ENCODE data around the gene KRTAP5-2.

The KRTAP5-2 gene

DNA sequence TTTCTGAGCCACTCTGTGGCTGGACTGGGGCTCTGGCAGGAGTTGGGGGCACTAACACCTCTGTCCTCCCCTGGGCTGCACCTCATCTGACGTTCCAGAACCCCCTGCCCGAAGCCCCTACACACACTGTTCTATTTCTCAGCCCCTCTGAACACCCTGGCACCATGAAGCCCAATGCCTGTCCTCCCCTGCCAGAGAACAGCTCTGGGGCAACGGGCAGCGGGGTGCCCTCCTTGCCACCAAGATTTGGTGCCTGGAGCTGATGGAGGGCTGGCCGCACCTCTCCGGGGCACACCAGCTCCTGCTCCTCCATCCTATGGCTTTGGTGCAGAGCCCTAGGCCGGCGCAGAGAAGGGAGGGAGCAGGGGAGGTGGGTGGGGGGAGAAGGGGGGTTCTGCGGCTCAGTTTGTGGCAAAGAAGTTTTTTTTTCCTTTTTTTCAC is 42.4 kb downstream of the KRTAP5-2 start:
- DNase-seq (ENCODE audit: low spot score) = no peak

DNA sequence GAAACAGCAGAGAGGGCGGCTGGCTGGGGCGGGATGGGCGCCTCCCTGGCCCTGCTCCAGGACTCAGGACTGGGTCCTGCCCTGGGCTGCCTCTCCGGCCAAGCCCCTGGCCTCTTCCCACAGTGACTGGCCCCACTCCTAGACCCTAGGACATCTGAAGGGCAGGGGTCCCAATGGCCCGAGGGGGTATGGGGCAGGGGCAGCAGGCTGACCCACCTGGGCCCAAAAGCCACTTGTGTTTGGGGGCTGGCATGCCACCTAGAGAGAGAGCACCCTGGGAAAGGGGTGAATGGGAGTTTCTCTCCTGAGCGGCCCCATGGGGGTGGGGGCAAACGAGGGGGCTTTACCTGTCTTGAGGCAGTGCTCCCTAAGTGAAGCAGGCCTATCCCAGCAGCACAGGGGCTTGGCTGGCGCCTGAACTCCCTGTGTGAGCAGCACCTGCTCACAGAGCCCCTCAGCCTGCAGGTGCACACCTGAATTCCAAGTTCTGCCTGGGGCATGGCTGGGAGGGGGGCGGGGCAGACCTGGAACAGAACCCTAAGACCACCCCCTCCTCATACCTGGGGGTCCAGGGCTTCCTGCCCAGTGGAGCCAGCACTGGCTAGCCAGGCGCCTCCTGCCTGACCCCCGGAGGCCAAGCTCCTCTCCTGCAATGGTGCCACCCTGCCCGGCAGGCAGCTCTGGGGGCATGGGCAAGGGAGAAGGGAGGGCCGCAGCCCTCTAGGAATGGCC is 42.9 kb downstream of the KRTAP5-2 start:
- no peak for DNase-seq (ENCODE audit: low spot score)

DNA sequence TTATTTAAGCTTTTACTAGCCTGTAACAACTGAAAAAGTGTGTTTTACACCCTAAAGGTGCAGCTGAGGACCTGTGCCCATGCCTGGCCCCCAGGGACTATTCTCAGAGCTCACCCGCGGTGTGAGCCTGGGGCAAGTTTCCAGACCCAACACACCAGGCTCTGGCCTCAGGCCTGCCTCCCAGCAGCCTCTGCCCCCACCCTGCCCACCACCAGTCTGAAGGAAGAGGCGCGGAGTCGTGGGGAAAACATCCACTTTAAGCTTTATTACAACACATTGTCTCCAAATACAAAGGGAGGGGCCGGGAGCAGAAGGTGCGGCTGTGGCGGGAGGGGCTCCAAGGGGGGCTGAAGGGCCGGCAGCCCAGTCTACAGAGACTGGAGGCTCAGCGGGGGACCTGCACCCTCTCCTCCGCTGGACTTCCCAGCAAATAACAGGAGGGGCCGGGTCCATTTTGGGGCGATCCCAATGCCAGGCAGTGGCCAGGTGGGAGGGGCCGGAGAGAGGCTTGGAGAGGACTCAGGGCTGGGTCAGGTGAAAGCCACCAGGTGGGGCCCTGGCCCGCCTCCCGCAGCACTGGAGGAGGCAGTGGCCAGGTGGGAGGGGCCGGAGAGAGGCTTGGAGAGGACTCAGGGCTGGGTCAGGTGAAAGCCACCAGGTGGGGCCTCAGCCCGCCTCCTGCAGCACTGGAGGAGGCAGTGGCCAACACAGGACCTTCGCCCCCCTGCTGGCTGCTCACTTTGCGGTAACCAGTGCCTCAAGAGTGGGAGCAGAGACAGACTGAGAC is 44.1 kb downstream of the KRTAP5-2 start:
- peak; percentile 39 for DNase-seq (ENCODE audit: low spot score)

DNA sequence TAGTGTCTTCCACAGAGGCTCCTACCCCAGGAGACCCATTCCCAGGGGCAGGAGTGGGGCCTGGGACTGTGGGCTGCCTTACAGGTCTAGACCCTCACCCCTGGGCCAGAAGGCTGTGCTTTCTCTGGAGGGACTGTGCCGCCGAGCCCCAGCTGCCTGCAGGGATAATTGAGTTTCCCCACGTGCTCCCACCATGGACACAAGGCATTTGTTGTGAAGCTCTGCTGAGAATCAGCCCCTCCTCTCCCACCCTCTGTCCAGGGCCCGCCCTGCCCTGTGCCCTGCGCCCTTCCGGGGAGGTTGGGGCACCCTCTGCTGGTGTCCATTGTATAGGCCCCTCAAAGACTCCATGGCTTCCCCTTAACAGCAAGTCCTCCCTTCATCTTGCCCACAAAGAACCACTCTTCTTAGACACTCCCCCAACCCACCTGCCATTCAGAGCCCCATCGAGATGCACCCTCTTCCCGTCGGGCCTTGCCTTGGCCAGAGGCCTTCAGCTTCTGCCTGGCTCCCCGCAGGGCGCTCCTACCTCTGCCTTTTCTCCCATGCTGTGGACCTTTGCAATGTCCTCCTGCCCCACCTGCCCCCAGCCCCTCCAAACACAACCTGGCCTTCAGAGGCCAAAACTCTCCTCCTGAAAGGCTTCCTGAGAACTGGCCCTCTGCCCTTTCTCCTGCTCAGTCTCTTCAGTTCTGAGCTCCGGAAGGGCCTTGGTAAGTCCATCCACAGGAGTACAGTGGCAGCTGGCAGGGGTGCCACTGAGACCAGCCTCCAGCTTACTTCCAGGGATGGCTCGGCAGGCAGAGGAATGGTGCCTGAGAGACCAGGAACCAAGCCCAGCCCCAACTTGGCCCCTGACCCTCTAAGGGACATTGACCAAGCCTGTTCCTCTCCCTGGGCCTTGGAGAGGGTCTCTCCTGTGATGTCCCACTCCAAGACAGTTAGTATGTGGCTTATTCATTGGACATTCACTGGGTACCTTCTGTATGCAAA is 48.5 kb downstream of the KRTAP5-2 start:
- no peak for DNase-seq (ENCODE audit: low spot score)

DNA sequence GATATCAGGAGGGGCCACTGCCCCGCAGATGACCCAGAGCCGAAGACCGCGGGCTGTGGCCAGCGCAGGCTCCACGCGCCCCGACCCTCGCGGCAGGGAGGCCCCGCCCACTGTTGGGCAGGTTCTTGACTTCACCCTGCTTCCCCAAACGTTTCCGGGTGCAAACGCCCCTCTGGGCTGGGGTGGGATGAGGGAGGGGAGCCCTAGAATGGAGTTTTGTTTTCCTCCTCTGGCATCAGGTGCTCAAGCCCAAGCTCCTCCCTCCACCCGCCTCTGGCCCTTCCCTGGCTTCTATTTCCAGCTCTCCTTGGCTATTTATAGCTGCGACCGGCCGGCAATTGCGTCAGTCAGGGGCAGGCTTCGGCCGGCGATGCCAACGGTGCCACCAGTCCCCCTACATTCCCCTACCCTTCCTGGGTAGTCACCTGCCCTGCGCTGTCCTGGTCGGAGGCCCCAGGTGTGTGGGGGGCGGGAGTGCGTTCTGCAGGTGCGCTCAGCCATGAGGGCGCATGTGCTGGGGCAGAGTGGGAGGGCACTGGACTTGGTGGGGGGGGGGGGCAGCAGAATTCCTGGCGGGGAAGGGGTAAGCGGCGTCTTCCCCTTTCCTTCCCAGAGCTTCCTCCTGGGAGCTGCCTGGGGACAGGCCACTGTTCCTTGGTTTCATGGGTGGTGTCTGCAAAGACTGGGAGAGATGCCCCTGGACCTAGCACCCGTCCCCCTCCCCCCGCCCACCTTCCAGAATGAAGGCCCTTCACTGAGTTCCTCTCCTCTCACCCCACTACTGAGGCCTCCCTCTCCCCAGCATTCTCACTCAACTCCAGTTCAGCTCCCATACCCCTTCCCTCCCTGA is 49.6 kb downstream of the KRTAP5-2 start:
- DNase-seq (ENCODE audit: low spot score) = peak; percentile 72

DNA sequence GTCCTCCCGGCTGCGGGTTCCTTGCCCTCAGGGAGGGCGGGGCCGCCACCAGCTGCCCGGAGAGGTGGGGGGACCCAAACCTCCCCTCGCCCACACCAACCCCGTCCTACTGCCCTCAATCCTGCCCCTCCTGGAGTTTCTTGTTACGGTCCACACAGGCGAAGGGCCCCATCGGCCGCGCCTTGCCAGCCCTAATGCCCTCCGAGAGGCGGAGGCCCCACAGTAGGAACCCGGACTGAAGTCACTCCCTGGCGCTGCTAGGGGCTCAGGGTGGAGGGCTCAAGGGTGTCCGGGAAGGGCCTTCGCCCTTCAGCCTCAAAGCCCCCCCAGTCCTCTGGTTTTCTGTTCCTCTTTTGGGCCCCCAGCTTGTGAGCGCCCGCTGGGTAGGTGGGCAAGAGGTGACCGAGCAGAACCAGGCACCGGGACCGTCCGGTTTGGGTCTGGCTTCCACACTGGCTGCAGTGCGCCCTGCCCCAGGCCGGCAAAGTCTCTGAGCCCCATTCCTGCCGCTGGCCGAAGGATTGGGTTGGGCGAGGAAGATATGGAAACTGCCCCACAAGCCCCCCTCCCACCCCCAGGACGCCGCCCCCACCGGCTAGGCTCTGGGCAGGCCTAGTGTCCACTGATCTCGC is 50.5 kb downstream of the KRTAP5-2 start:
- DNase-seq (ENCODE audit: low spot score) = no peak

All from LoVo (cell line).